CD4-positive, CD25-positive, alpha-beta regulatory T cell (primary cell): Measurements from ENCODE around the gene PTPN4. TPM values are rescaled to one million over a fixed set of nuclear protein-coding genes. Genes with fewer than 3 reads are reported as not detected.

ENCODE experiments used
- ATAC-seq, 2 donors: fragments of 150-1000 bp; cut with Tn5 transposase; one replicate each; pipeline ENCODE4 v1.10.0; 2021; ENCODE audit warnings: low read depth in 2 of 2, moderate number of reproducible peaks in 2 of 2, moderate library complexity in 1 of 2
- DNase-seq, 3 donors: peaks; one replicate each; pipeline versions ENCODE4 v3.0.0 to v3.0.0-alpha.2; 2012 to 2022; ENCODE audit warnings: mixed read lengths in 1 of 3
- H3K27ac ChIP-seq: one replicate; pipeline ENCODE4 v1.7.0; 2013; ENCODE audit warnings: mild to moderate bottlenecking, low read length; ENCODE audit not compliant: insufficient read depth, poor library complexity, severe bottlenecking
- H3K27me3 ChIP-seq: one replicate; pipeline ENCODE4 v1.7.0; 2013; ENCODE audit warnings: low read length; ENCODE audit not compliant: control insufficient read depth, insufficient read depth
- H3K36me3 ChIP-seq: one replicate; pipeline ENCODE4 v1.7.0; 2013; ENCODE audit warnings: mild to moderate bottlenecking, low read length, moderate library complexity; ENCODE audit not compliant: control insufficient read depth, insufficient read depth
- H3K4me1 ChIP-seq: 2 replicates; pipeline ENCODE4 v1.7.0; 2013; ENCODE audit warnings: mild to moderate bottlenecking, low read length; ENCODE audit not compliant: insufficient read depth, control insufficient read depth, poor library complexity, severe bottlenecking
- H3K4me3 ChIP-seq: one replicate; pipeline ENCODE4 v1.7.0; 2013; ENCODE audit warnings: low read depth, mild to moderate bottlenecking, low read length, moderate library complexity
- H3K9me3 ChIP-seq, 2 experiments: 1 replicate in 1 of 2; 2 replicates in 1 of 2; pipeline ENCODE4 v1.7.0; 2013; ENCODE audit warnings: low read length in 2 of 2, mild to moderate bottlenecking in 1 of 2, moderate library complexity in 1 of 2; ENCODE audit not compliant: control insufficient read depth in 2 of 2
- H3K27ac Mint-ChIP-seq, 3 donors: one replicate each; pipeline ENCODE4 v1.8.0; 2020 to 2022; ENCODE audit warnings: mild to moderate bottlenecking in 3 of 3, mixed read lengths in 3 of 3, moderate library complexity in 2 of 3
- H3K27me3 Mint-ChIP-seq: one replicate; pipeline ENCODE4 v1.8.0; 2022; ENCODE audit warnings: mild to moderate bottlenecking, mixed read lengths
- H3K36me3 Mint-ChIP-seq: one replicate; pipeline ENCODE4 v1.8.0; 2020; ENCODE audit warnings: mixed read lengths
- H3K4me1 Mint-ChIP-seq, 4 donors: one replicate each; pipeline ENCODE4 v1.8.0; 2020 to 2022; ENCODE audit warnings: mixed read lengths in 4 of 4, mild to moderate bottlenecking in 1 of 4
- H3K4me3 Mint-ChIP-seq, 4 donors: one replicate each; pipeline ENCODE4 v1.8.0; 2020 to 2022; ENCODE audit warnings: mild to moderate bottlenecking in 4 of 4, mixed read lengths in 4 of 4, moderate library complexity in 3 of 4
- H3K9me3 Mint-ChIP-seq, 7 donors: one replicate each; pipeline ENCODE4 v1.8.0; 2020 to 2022; ENCODE audit warnings: mixed read lengths in 7 of 7, mild to moderate bottlenecking in 3 of 7, moderate library complexity in 2 of 7
- polyA plus RNA-seq, 4 donors: library from polyadenylated mRNA; unstranded; fragments of 300-500 nt; fragmentation: Illumina TruSeq; gene quantifications; one replicate each; pipeline ENCODE4 v1.2.3, GENCODE V29; 2021
- total RNA-seq: library from RNA; stranded (reverse); gene quantifications from one replicate; pipeline ENCODE4 v1.2.3, GENCODE V29; 2022

The PTPN4 gene
- total and polyA plus RNA-seq, 5 donors from 2014 or later: 75.2 to 115 (median 110) TPM

- no peaks in the 10 kb centered on the region for H3K27me3 ChIP-seq
- H3K27ac Mint-ChIP-seq: no peak overlapping the region
- H3K27me3 Mint-ChIP-seq: no peaks in the 10 kb centered on the region
- no peak overlapping the region for H3K4me3 ChIP-seq
- no peak overlapping the region for H3K4me3 Mint-ChIP-seq
- H3K4me1 ChIP-seq: peaks cover 42% of the 10 kb centered on the region
- H3K4me1 Mint-ChIP-seq: peaks cover 34 to 48% (median 39%) of the 10 kb centered on the region in 4 donors
- ATAC-seq (no peak), DNase-seq (no peak)
- H3K9me3 Mint-ChIP-seq: no peaks in the 10 kb centered on the region
- H3K9me3 ChIP-seq: no peaks in the 10 kb centered on the region
- peaks cover 5% of the 10 kb centered on the region for H3K36me3 Mint-ChIP-seq
- H3K36me3 ChIP-seq: peaks cover 4% of the 10 kb centered on the region
- H3K27ac ChIP-seq: no peak overlapping the region
These were observed 9.0 kb downstream of the PTPN4 start for GRCh38 chr2:119768742-119769141.

DNA sequence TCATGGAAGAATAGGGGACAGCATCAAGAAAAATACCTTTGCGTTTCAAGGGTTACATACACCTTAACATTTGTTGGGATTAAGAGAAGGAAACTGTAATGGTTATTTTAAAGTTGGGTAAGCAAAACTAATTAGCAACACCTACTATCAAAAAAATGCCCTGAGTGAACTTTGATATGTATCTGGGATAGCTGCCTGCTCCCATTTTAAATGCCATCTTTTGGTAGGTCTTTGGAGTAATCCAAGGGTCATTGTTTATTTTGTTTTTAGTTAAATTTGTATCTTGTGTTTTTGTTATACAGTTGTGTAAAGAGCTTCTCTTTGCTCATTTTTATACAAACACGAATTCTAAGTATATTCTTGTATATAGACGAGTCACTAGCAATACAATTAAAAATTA, 9.9 kb downstream of the PTPN4 start:
- Mint-ChIP-seq H3K27me3 (no peaks in the 10 kb centered on the region), H3K4me3 (peak overlapping the region in 1 of 4 donors; percentile 18), H3K4me1 (peaks cover 31 to 50% (median 40%) of the 10 kb centered on the region in 4 donors), H3K36me3 (peaks cover 5% of the 10 kb centered on the region), H3K9me3 (no peaks in the 10 kb centered on the region), H3K27ac (no peak overlapping the region)
- no peak for DNase-seq
- Histone ChIP-seq H3K9me3 (no peaks in the 10 kb centered on the region), H3K4me1 (peaks cover 44% of the 10 kb centered on the region), H3K4me3 (no peak overlapping the region), H3K27ac (no peak overlapping the region), H3K27me3 (no peaks in the 10 kb centered on the region), H3K36me3 (peaks cover 4% of the 10 kb centered on the region)
- ATAC-seq: no peak

- no peaks in the 10 kb centered on the region for H3K9me3 Mint-ChIP-seq
- H3K27me3 Mint-ChIP-seq: no peaks in the 10 kb centered on the region
- ATAC-seq: no peak
- Histone ChIP-seq H3K27ac (no peak overlapping the region), H3K4me1 (peaks cover 39% of the 10 kb centered on the region), H3K27me3 (no peaks in the 10 kb centered on the region), H3K4me3 (peak overlapping the region; percentile 21), H3K36me3 (peaks cover 4% of the 10 kb centered on the region), H3K9me3 (no peaks in the 10 kb centered on the region)
- H3K36me3 Mint-ChIP-seq: peaks cover under 1% of the 10 kb centered on the region
- no peak for DNase-seq
- peak overlapping the region in 2 of 3 donors; percentile 42 to 76 for H3K27ac Mint-ChIP-seq
- H3K4me3 Mint-ChIP-seq: peak overlapping the region in 3 of 4 donors; percentile 1 to 26 (median 23)
- H3K4me1 Mint-ChIP-seq: peaks cover 30 to 49% (median 37%) of the 10 kb centered on the region in 4 donors
These were observed 11.6 kb downstream of the PTPN4 start for GRCh38 chr2:119771331-119771730.

DNA sequence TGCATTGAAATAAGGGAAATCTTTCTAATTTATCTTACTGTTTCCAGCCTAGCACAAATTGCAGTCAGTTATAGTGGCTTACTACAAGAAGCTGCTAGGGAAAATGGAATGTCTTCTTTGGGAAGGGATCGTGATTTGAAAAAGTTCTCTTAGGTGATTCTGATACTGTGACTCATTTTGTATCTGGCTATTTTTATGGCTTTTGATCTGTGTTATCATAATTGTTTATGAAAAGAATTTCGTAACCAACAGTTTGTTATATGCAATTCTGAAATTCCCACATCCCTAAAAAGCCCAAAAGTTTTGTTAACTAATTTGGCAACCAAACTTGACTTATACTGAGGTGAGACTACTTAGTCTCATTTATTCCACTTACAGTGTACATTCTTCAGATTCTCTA, 12.4 kb downstream of the PTPN4 start:
- Histone ChIP-seq H3K4me3 (no peak overlapping the region), H3K27me3 (no peaks in the 10 kb centered on the region), H3K4me1 (peaks cover 39% of the 10 kb centered on the region), H3K27ac (no peak overlapping the region), H3K36me3 (peaks cover 4% of the 10 kb centered on the region), H3K9me3 (no peaks in the 10 kb centered on the region)
- ATAC-seq (no peak), DNase-seq (no peak)
- Mint-ChIP-seq H3K4me3 (peak overlapping the region in 1 of 4 donors; percentile 9), H3K27me3 (no peaks in the 10 kb centered on the region), H3K9me3 (no peaks in the 10 kb centered on the region), H3K36me3 (peaks cover 4% of the 10 kb centered on the region), H3K4me1 (peaks cover 31 to 52% (median 40%) of the 10 kb centered on the region in 4 donors), H3K27ac (peak overlapping the region in 1 of 3 donors; percentile 76)

GRCh38 chr2:119772767-119773166, 13.0 kb downstream of the PTPN4 start:
- no peaks in the 10 kb centered on the region for H3K9me3 ChIP-seq
- H3K4me1 ChIP-seq: peaks cover 34% of the 10 kb centered on the region
- no peaks in the 10 kb centered on the region for H3K27me3 Mint-ChIP-seq
- H3K27ac Mint-ChIP-seq: peak overlapping the region; percentile 60 to 85 (median 80)
- H3K27me3 ChIP-seq: no peaks in the 10 kb centered on the region
- peak; percentile 31 to 53 for ATAC-seq
- H3K9me3 Mint-ChIP-seq: no peaks in the 10 kb centered on the region
- peak overlapping the region; percentile 67 for H3K4me3 ChIP-seq
- peak overlapping the region; percentile 5 for H3K27ac ChIP-seq
- peak overlapping the region; percentile 23 to 66 (median 36) for H3K4me3 Mint-ChIP-seq
- peaks cover 4% of the 10 kb centered on the region for H3K36me3 ChIP-seq
- peaks cover 4% of the 10 kb centered on the region for H3K36me3 Mint-ChIP-seq
- H3K4me1 Mint-ChIP-seq: peaks cover 34 to 57% (median 43%) of the 10 kb centered on the region in 4 donors
- peak in 2 of 3 donors; percentile 11 to 55 for DNase-seq

DNA sequence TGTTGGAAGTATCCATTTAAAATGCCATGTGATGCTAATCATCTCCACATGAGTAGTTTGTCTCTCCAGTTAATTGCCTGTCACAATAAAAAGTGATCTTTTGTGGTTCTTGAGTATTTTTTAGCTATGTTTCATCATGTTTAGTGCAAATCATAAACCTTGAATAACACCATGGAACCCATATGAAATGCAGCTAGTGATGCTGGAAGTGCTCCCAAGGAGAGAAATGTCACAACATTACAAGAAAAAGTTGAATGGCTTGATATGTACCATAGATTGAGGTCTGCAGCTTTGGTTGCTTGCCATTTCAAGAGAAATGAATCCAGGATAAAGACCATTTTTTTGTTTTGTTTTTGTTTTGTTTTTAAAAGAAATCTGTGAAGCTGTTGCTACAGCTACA, 14.3 kb downstream of the PTPN4 start:
- no peaks in the 10 kb centered on the region for H3K9me3 Mint-ChIP-seq
- Histone ChIP-seq H3K9me3 (no peaks in the 10 kb centered on the region), H3K27me3 (no peaks in the 10 kb centered on the region), H3K4me1 (peaks cover 23% of the 10 kb centered on the region), H3K36me3 (peaks cover 4% of the 10 kb centered on the region), H3K4me3 (no peak overlapping the region), H3K27ac (no peak overlapping the region)
- no peak for DNase-seq
- H3K4me3 Mint-ChIP-seq: peak overlapping the region in 1 of 4 donors; percentile 65
- H3K36me3 Mint-ChIP-seq: peaks cover 4% of the 10 kb centered on the region
- peak overlapping the region in 2 of 3 donors; percentile 19 to 49 for H3K27ac Mint-ChIP-seq
- no peaks in the 10 kb centered on the region for H3K27me3 Mint-ChIP-seq
- ATAC-seq: no peak
- H3K4me1 Mint-ChIP-seq: peaks cover 43 to 67% (median 52%) of the 10 kb centered on the region in 4 donors

- Mint-ChIP-seq H3K9me3 (no peaks in the 10 kb centered on the region), H3K27ac (no peak overlapping the region), H3K4me3 (no peak overlapping the region), H3K4me1 (peaks cover 44 to 78% (median 56%) of the 10 kb centered on the region in 4 donors), H3K27me3 (no peaks in the 10 kb centered on the region), H3K36me3 (peaks cover 5% of the 10 kb centered on the region)
- Histone ChIP-seq H3K27ac (no peak overlapping the region), H3K4me3 (no peak overlapping the region), H3K36me3 (peaks cover 3% of the 10 kb centered on the region), H3K9me3 (no peaks in the 10 kb centered on the region), H3K4me1 (peaks cover 21% of the 10 kb centered on the region), H3K27me3 (no peaks in the 10 kb centered on the region)
- ATAC-seq (no peak), DNase-seq (no peak)
These were observed 15.4 kb downstream of the PTPN4 start for GRCh38 chr2:119775102-119775501.

GRCh38 chr2:119782308-119783027, 22.7 kb downstream of the PTPN4 start:
- H3K27ac Mint-ChIP-seq: peak overlapping the region in 1 of 3 donors; percentile 91
- Histone ChIP-seq H3K4me3 (no peak overlapping the region), H3K27ac (no peak overlapping the region), H3K9me3 (no peaks in the 10 kb centered on the region), H3K36me3 (peaks cover 2% of the 10 kb centered on the region), H3K4me1 (peaks cover 13% of the 10 kb centered on the region), H3K27me3 (no peaks in the 10 kb centered on the region)
- no peaks in the 10 kb centered on the region for H3K27me3 Mint-ChIP-seq
- H3K4me3 Mint-ChIP-seq: no peak overlapping the region
- H3K4me1 Mint-ChIP-seq: peaks cover 26 to 78% (median 60%) of the 10 kb centered on the region in 4 donors
- DNase-seq (no peak), ATAC-seq (peak in 1 of 2 donors; percentile 37)
- H3K9me3 Mint-ChIP-seq: no peaks in the 10 kb centered on the region
- H3K36me3 Mint-ChIP-seq: peaks cover 10% of the 10 kb centered on the region
